DOHH2 (cell line): ENCODE measurements around the gene UMAD1.

Experiments used
- H3F3A ChIP-seq: fragments of 200-600 bp; sonication (generic), shearing (Covaris generic); 2 replicates; pipeline ENCODE4 v1.6.0; 2016; ENCODE audit warnings: antibody characterized with exemption, mild to moderate bottlenecking; ENCODE audit not compliant: control insufficient read depth, insufficient read depth
- H3K27ac ChIP-seq: fragments of 200-600 bp; sonication (generic); 2 replicates; pipeline ENCODE4 v1.5.1; 2014; ENCODE audit warnings: low read depth, mild to moderate bottlenecking, low read length, moderate library complexity
- H3K27me3 ChIP-seq: fragments of 200-600 bp; sonication (generic); 2 replicates; pipeline ENCODE4 v1.6.1; 2014; ENCODE audit warnings: mild to moderate bottlenecking, low read length, mixed read lengths; ENCODE audit not compliant: control insufficient read depth
- H3K36me3 ChIP-seq: fragments of 200-600 bp; sonication (generic); 2 replicates; pipeline ENCODE4 v1.6.1; 2014; ENCODE audit warnings: mild to moderate bottlenecking, low read length, moderate library complexity, mixed read lengths; ENCODE audit not compliant: control insufficient read depth
- H3K4me1 ChIP-seq: fragments of 200-600 bp; sonication (generic); 2 replicates; pipeline ENCODE4 v1.6.1; 2014; ENCODE audit warnings: mild to moderate bottlenecking, low read length, mixed read lengths; ENCODE audit not compliant: control insufficient read depth
- H3K4me2 ChIP-seq: fragments of 200-600 bp; sonication (generic); 2 replicates; pipeline ENCODE4 v1.6.0; 2014; ENCODE audit warnings: mild to moderate bottlenecking, low read length, moderate library complexity
- H3K4me3 ChIP-seq: fragments of 200-600 bp; sonication (generic); 2 replicates; pipeline ENCODE4 v1.5.1; 2014; ENCODE audit warnings: mild to moderate bottlenecking, low read length, mixed read lengths
- H3K79me2 ChIP-seq: fragments of 200-600 bp; sonication (generic); 2 replicates; pipeline ENCODE4 v1.6.1; 2014; ENCODE audit warnings: mild to moderate bottlenecking, low read length, mixed read lengths; ENCODE audit not compliant: control insufficient read depth
- H3K9me2 ChIP-seq: fragments of 200-600 bp; sonication (generic); replicated peaks from 2 replicates; pipeline ENCODE4 v1.6.1; 2014; ENCODE audit warnings: mild to moderate bottlenecking, low read length, mixed read lengths; ENCODE audit not compliant: control insufficient read depth
- H3K9me3 ChIP-seq: fragments of 200-600 bp; sonication (generic); 2 replicates; pipeline ENCODE4 v1.6.1; 2014; ENCODE audit warnings: antibody characterized with exemption, low read length, mixed read lengths; ENCODE audit not compliant: control insufficient read depth, insufficient read depth
- H4K20me1 ChIP-seq: fragments of 200-600 bp; sonication (generic); 2 replicates; pipeline ENCODE4 v1.6.0; 2014; ENCODE audit warnings: low read depth, mild to moderate bottlenecking, antibody characterized with exemption, low read length, moderate library complexity; ENCODE audit not compliant: control insufficient read depth, insufficient read depth
- CTCF ChIP-seq: fragments of 200-600 bp; sonication (generic); IDR thresholded peaks from one replicate; pipeline ENCODE4 v1.5.1; 2014; ENCODE audit warnings: antibody characterized with exemption, mild to moderate bottlenecking, low read depth, low read length; ENCODE audit not compliant: poor library complexity, severe bottlenecking
- EZH2phosphoT487 ChIP-seq: fragments of 200-600 bp; sonication (generic); IDR thresholded peaks from 2 replicates; pipeline ENCODE4 v1.6.1; 2017; ENCODE audit warnings: borderline replicate concordance, mild to moderate bottlenecking, antibody characterized with exemption, low read length, moderate library complexity, mixed read lengths

Gene UMAD1

DNA sequence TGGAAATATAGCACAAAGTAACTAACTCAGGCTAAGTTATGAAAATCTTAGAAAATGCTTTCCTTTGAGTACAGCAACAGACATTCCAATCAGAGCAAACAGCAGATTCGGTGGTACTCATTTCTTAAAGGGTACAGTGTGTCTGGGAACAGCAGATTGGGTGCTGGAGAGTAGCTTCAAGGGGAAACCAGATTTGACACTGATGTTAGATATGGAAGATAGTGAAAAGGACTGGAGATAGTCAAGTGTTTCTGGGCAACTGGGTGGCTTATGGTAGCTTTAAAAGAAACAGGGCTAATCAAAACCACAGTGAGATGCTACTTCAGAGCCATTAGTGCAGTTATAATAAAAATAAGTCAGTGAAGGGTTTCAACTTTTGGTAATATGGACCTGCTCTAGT, 12.1 kb upstream of the UMAD1 start:
- Histone ChIP-seq H3K27me3 (no peaks in the 10 kb centered on the region), H3K9me2 (no peaks in the 10 kb centered on the region), H3K36me3 (peaks cover 5% of the 10 kb centered on the region; the same call in 1 of the 2 replicates), H3K9me3 (peaks cover 31% of the 10 kb centered on the region), H3K79me2 (no peaks in the 10 kb centered on the region), H3K4me2 (no peak overlapping the region), H3K27ac (no peak overlapping the region), H3K4me1 (no peaks in the 10 kb centered on the region), H3F3A (no peaks in the 10 kb centered on the region), H3K4me3 (no peak overlapping the region), H4K20me1 (no peaks in the 10 kb centered on the region)
- TF ChIP-seq CTCF (no peak), EZH2phosphoT487 (no peak)

- no peaks in the 10 kb centered on the region for H3K9me2 ChIP-seq
- H3K9me3 ChIP-seq = peaks cover 28% of the 10 kb centered on the region
- no peak overlapping the region for H3K4me3 ChIP-seq
- H3K4me1 ChIP-seq = no peaks in the 10 kb centered on the region
- no peaks in the 10 kb centered on the region for H4K20me1 ChIP-seq
- H3K4me2 ChIP-seq = no peak overlapping the region
- no peaks in the 10 kb centered on the region for H3K27me3 ChIP-seq
- TF ChIP-seq CTCF = no peak
- TF ChIP-seq EZH2phosphoT487 = no peak
- no peak overlapping the region for H3K27ac ChIP-seq
- H3K79me2 ChIP-seq = no peaks in the 10 kb centered on the region
- no peaks in the 10 kb centered on the region for H3F3A ChIP-seq
- peaks cover 14% of the 10 kb centered on the region for H3K36me3 ChIP-seq
Measured at GRCh38 chr7:7630626-7631329, 9.8 kb upstream of the UMAD1 start.

- Histone ChIP-seq H3K79me2 (peaks cover 48% of the 10 kb centered on the region), H3K9me3 (no peaks in the 10 kb centered on the region), H3K27me3 (no peaks in the 10 kb centered on the region), H4K20me1 (no peaks in the 10 kb centered on the region), H3F3A (peaks cover 4% of the 10 kb centered on the region; the same call in 1 of the 2 replicates), H3K9me2 (no peaks in the 10 kb centered on the region), H3K4me2 (peak overlapping the region; percentile 96), H3K4me3 (peak overlapping the region; percentile 91), H3K36me3 (peaks cover 48% of the 10 kb centered on the region), H3K27ac (peak overlapping the region; percentile 80), H3K4me1 (peaks cover 28% of the 10 kb centered on the region)
- TF ChIP-seq EZH2phosphoT487 (no peak), CTCF (no peak)
Measured at GRCh38 chr7:7639421-7639820, 1.1 kb upstream of the UMAD1 start.
